GM21529 (cell line): Measurements from ENCODE around the gene DAD1.

ENCODE experiments used
- ATAC-seq: cut with Tn5 transposase; IDR thresholded peaks from one replicate; pipeline ENCODE4 v1.9.1; 2021; ENCODE audit not compliant: unreplicated experiment

Gene DAD1

GRCh38 chr14:22520796-22521195, 68.2 kb downstream of the DAD1 start:
- ATAC-seq, result no peak

- ATAC-seq, result no peak
Observed at GRCh38 chr14:22519877-22520685, 68.9 kb downstream of the DAD1 start.

- ATAC-seq, result no peak
Observed at GRCh38 chr14:22518073-22518472, 71.0 kb downstream of the DAD1 start.

DNA sequence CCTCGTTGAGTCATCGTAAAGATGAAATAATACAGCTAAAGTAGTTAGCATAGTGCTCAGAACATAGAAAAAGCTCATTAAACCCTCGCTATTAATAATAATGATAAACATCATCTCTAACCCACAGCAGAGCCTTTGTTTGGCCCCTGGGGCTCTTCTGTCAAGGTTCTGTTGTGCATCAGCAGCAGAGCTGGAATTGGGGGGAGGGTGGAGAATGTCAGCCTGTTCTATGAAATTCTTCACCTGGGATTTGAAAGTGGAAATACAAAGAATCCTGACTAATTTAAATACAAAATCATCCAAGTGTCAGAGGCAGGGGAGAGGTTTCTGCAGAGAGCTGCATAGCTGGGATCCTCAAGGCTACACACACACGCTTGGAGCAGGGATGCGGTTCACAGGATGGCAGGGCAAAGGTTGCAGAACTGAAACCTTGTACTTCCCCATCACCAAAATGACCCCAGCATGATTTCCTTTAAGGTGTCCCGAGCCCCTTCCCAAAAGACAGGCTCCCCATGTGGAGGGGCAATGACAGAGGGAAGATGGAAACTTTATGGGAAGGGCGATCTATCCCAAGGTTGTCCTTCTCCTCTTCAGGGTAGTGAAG, 71.8 kb downstream of the DAD1 start:
- peak; percentile 28 for ATAC-seq

DNA sequence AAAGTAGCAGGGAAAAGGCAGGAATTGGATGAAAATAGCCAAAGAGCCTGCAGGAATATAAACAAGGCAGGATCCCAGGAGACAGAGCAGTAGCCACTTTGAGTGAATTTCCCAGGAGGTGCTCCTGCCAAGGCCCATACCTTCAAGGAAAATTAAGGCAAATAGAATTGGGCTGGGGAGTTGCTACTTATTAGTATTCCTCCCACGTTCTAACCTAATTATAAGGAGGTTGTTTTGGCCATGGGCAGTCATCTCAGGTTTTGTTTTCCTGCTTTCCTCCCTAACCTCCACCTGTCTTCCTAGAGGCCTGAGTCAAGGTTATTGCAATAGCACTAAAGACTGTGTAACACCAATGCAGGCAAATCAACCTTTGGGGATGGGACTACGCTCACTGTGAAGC, 73.1 kb downstream of the DAD1 start:
- no peak for ATAC-seq
